Activated effector memory CD4-positive, alpha-beta T cell treated with Interleukin-2 at 50 U/mL for 16 hours (primary cell): ENCODE measurements around the gene PRKCQ.

Source experiments
- DNase-seq: peaks from one replicate; pipeline ENCODE4 v3.0.0-alpha.2; 2020

PRKCQ gene

GRCh38 chr10:6518791-6519429 lies 61.2 kb downstream of the PRKCQ start:
- no peak for DNase-seq

GRCh38 chr10:6516929-6517284 lies 63.2 kb downstream of the PRKCQ start:
- no peak for DNase-seq

GRCh38 chr10:6516281-6516928 lies 63.7 kb downstream of the PRKCQ start:
- no peak for DNase-seq

- DNase-seq = no peak
Measured at GRCh38 chr10:6514844-6515780, 65.0 kb downstream of the PRKCQ start.

GRCh38 chr10:6514180-6514579 lies 65.9 kb downstream of the PRKCQ start:
- no peak for DNase-seq

GRCh38 chr10:6513476-6513875 lies 66.6 kb downstream of the PRKCQ start:
- DNase-seq = no peak

- no peak for DNase-seq
Measured at GRCh38 chr10:6512182-6512581, 67.9 kb downstream of the PRKCQ start.

GRCh38 chr10:6511347-6511746 lies 68.7 kb downstream of the PRKCQ start:
- no peak for DNase-seq

GRCh38 chr10:6507311-6507710 lies 72.8 kb downstream of the PRKCQ start:
- DNase-seq = no peak

GRCh38 chr10:6505300-6505699 lies 74.8 kb downstream of the PRKCQ start:
- DNase-seq = no peak

- DNase-seq = no peak
Measured at GRCh38 chr10:6504296-6504695, 75.8 kb downstream of the PRKCQ start.

GRCh38 chr10:6503171-6503570 lies 76.9 kb downstream of the PRKCQ start:
- DNase-seq = no peak

GRCh38 chr10:6501931-6502330 lies 78.1 kb downstream of the PRKCQ start:
- DNase-seq = no peak

GRCh38 chr10:6499974-6500373 lies 80.1 kb downstream of the PRKCQ start:
- no peak for DNase-seq

- DNase-seq = no peak
Measured at GRCh38 chr10:6498771-6499170, 81.3 kb downstream of the PRKCQ start.

GRCh38 chr10:6497620-6498019 lies 82.5 kb downstream of the PRKCQ start:
- no peak for DNase-seq

- no peak for DNase-seq
Measured at GRCh38 chr10:6494936-6495592, 85.0 kb downstream of the PRKCQ start.

- DNase-seq = no peak
Measured at GRCh38 chr10:6494442-6494819, 85.6 kb downstream of the PRKCQ start.

- no peak for DNase-seq
Measured at GRCh38 chr10:6493521-6494441, 86.3 kb downstream of the PRKCQ start.

GRCh38 chr10:6492896-6493295 lies 87.2 kb downstream of the PRKCQ start:
- DNase-seq = no peak

- DNase-seq = no peak
Measured at GRCh38 chr10:6491841-6492609, 88.1 kb downstream of the PRKCQ start.
